LoVo (cell line): Measurements from ENCODE around the gene LZIC.

ENCODE experiments used
- DNase-seq: peaks from one replicate; pipeline ENCODE4 v3.0.0-alpha.2; 2016; ENCODE audit warnings: low spot score

LZIC gene

GRCh38 chr1:9886092-9886742 lies 57.0 kb downstream of the LZIC start:
- no peak for DNase-seq

DNA sequence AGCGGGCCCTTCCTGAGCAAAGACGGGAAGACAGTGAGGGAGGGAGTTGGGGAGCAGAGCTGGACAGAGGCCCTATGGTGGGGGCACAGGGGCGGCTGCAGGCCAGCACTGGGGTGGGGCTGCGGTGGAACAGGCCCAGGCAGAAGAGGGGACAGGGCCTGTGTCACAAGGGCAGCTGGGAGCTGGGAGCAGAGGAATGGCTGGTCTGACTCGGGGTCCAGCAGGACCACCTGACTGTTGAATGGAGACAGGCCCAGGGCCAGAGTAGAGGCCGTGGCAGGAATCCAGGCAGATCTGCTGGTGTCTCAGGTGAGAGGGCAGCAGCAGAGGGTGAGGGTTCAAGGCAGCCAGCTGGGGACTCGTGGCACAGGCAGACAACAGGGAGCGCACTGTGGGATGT lies 58.4 kb downstream of the LZIC start:
- no peak for DNase-seq

DNA sequence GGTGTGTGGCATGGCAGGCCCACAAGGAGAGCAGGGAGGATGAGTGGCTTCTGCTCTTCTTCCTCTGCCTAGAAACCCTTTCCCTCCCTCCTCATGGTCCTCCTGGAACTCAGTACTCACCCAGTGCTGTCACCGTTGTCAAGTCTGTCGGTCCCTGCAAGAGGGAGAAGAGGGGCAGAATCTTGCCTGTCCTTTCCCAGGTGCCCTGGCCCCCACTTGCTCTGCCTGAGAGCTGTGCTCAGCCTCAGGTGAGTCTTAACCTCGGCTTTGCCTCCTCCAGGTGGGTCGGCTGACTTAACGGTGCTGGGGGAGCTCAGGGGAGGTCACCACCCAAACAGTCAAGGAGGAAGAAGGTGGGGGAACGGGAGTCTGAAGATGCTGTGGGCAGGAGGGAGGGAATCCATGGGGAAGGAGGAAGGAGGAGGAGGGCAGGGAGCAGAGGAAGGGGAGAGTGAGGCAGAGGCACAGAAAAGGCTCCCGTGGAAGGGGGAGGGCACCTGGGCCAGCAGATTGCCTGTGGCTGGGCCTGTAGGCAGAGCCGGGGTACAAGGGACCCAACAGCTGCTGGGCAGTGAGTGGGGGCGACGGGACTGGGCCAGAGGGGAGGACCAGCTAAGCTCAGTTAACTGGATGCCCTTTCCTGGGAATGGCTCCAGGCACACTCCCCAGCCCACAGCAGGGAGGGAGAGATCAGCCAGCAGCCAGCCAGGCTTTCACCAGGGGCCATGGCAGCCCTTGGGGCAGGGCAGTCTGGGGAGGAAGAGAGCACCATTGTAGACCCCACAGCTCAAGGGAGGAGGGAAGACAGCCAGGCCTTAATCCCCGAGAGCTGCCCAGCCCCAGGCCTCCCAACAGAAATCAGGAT lies 59.4 kb downstream of the LZIC start:
- no peak for DNase-seq

DNA sequence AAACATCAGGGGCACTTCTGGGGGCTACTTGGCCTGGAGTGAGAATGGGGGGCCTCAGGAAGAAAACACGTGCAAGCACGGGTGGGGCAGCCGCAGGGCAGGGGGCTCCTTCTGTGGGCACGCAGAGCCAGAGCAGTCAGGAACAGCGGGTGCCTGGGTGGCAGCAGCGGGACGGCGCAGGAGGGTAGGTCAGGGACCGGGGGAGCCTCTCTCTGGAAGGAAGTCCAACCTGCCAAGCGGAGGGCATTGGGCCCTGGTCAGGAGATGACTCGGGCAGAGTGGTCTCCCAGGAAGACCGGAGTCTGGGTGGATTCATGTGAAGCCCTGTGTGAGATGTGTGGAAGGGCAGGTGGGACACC lies 60.3 kb downstream of the LZIC start:
- no peak for DNase-seq

- DNase-seq = no peak
These were observed 60.8 kb downstream of the LZIC start for GRCh38 chr1:9882296-9882944.

DNA sequence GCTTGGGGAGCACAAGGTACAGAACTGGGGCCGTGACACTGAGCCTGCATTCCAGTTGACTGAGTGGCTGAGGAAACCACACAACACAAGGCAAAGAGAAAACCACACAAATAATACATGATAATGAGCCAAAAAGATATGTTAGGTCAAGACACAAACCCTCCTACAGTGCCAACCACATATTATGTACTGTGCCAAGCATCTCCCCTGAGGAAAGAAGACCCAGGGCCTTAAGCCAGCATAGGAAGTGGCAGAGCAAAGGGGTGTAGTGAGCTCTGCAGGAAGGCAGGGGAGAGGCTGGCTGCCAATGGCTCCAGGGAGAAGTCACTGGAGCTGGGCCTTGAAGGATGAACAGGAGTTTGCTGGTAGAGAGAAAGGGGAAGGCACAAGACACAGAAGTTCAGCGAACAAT lies 61.3 kb downstream of the LZIC start:
- peak; percentile 33 for DNase-seq
